T follicular helper cell (primary cell): ENCODE results near the gene FASLG.
"Not testable (repeated sequence)": the region's sequence is repeated elsewhere in the genome, so short reads cannot be mapped to it uniquely, and the experiment has no call there.

Experiments
- DNase-seq: peaks from one replicate; pipeline ENCODE4 v3.0.0-alpha.2; 2020; ENCODE audit warnings: low read depth
- total RNA-seq, 2 experiments: gene quantifications; one replicate each; lab custom pipeline; 2026; lab: John Stamatoyannopoulos, UW

FASLG gene, protein sequence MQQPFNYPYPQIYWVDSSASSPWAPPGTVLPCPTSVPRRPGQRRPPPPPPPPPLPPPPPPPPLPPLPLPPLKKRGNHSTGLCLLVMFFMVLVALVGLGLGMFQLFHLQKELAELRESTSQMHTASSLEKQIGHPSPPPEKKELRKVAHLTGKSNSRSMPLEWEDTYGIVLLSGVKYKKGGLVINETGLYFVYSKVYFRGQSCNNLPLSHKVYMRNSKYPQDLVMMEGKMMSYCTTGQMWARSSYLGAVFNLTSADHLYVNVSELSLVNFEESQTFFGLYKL
- 2.6 to 41.3 reads per million in 2 experiments for total RNA-seq

GRCh38 chr1:172658871-172659453 is at the start of gene FASLG:
Gene FASLG, plus strand, starts transcription at chr1:172659103. Its CDS starts 99 bp downstream, at chr1:172659202.
- DNase-seq, result no peak

- DNase-seq, result no peak
Observed at GRCh38 chr1:172609528-172609927, 49.4 kb upstream of the FASLG start.

GRCh38 chr1:172612478-172612877 is 46.4 kb upstream of the FASLG start:
- no peak for DNase-seq

DNA sequence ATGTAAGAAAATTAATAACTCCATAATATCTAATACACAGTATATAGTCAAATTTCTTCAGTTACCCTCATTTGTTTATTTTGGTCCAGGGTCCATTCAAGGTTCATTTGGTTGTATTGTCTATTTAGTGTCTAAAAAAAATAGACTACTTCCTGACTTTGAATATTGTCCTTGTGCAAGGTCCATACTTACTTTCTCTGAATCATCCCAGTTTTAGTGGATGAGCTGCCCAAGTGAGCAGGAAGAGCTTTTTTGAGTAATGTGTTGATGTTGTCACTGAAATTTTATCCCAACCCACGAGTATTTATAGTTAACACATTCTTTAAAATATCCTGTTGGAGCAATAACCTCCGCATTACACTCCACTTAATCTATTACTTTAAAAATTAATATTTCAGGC is 45.6 kb upstream of the FASLG start:
- no peak for DNase-seq

- no peak for DNase-seq
Observed at GRCh38 chr1:172616195-172616594, 42.7 kb upstream of the FASLG start.

DNA sequence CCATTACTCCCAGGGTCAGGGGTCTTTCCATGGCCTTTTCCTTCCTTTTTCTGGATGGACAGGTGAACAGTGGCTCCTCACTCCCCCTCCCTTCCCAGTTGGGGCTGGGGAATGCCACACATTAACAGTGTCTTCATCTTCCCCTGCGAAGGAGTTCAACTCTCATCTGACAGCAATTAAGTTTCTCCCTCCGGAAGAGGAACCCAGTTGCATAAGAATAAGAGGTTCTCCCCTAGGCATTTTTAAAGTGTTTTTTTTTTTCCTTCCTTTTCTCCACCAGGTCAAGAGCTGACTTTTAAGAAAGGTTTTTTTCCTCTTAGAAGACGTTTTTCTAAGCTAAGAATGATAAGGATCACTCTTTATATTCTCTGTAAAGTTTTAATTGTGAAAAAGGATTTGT is 42.3 kb upstream of the FASLG start:
- DNase-seq, result no peak

DNA sequence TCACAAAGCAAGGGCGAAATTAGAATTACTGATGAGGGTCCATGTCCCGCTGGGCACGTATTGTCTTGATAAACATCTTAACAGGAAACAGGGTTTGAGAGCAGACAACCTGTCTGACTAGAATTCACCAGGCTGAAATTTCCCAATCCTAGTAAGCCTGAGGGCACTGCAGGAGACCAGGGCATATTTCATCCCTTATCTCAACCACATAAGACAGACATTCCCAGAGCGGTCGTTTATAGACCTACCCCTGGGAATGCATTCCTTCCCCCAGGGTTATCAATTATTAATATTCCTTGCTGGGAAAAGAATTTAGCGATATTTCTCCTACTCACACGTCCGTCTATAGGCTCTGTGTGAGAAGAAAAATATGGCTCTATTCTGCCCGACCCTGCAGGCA is 38.3 kb upstream of the FASLG start:
- not testable (repeated sequence) for DNase-seq

DNA sequence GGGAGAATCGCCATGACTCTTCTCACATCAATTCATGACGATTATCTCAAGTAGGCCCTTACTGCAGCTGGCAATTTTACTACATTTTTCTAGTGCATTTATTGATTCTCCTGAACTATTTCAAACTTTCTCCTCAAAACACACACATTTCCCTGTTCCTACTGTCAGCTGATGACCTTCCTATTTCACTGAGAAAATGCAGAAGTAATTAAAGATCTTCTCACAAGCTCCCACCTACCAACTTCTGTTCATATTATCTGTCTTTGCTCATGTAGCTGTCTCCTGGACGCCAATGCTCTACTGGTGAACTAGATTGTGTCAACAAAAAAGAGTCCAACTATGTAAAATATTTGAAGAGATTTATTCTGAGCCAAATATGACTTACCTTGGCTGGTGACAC is 36.4 kb upstream of the FASLG start:
- DNase-seq, result no peak

DNA sequence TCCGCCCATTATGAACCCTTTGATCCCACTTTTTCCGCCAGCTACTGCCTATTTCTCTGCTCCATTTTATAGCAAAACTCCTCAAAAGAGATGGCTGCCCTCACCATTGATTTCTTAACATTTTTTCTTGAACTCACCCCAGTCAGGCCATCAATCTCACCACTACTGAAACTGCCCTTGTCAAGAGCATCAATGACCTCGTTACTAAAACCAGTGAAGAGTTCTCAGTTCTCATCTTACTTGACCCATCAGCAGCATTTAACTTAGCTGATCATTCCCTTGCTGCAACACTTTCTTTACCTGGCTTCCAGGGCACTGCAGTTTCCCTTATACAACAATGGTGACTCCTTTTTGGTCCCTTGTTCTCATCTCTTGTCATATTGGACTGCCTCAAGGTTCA is 35.2 kb upstream of the FASLG start:
- no peak for DNase-seq

DNA sequence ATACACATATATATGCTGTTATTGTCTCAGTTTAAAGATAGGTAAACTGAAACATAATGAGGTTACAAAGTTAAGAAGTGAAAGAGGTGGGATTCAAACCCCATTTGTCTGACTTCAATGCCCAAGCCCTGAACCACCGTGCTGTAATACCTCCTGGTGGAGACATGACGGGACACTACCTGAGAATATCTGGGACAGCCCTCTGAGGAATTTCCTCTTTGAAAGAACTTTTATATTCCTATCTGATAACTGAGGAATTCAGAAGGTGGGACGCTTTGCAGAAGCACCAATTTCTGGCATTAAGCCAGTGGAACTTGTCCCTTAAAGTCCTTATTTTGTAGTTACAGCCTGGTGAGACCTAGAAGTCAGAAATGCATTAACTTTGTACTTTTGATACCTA is 32.1 kb upstream of the FASLG start:
- no peak for DNase-seq

DNA sequence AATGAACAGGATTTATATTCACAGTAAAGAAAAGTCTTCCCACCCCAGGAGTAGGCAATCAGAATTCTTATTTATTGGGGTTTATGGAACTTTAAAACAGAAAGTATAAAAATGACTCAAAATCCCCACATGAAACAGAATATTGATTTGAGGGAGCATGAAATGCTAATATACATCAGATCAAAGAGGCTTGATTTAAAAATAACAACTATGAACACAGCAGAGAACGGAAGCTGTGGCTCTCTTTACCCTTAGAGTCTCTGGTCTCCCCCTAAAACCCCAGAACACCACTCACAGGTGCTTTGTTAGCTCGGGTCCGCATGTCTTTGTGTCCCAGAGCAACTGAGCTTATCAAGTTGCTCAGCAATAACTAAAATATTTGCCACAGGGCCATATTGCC is 31.2 kb upstream of the FASLG start:
- no peak for DNase-seq

GRCh38 chr1:172628401-172628800 is 30.5 kb upstream of the FASLG start:
- DNase-seq, result no peak

GRCh38 chr1:172629170-172629569 is 29.7 kb upstream of the FASLG start:
- no peak for DNase-seq

DNA sequence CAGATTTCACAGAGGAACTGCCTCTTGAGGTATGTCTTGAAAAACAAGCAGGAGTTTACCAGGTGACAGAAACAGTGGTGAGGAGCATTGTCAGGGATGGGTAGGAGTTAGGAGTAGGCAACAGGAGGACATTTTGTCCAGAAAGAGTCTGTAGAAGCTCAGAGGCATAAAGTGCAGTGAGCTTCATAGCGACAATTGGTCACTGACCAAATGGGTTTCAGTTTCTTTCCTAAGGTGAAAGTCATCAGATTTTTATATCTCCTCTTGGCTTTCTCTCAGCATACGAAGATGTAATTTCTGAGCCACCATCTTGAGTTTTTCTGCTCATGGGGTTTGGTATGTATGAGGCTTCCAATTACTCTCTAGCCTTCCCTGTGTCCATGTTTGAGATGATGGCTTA is 29.3 kb upstream of the FASLG start:
- no peak for DNase-seq

DNA sequence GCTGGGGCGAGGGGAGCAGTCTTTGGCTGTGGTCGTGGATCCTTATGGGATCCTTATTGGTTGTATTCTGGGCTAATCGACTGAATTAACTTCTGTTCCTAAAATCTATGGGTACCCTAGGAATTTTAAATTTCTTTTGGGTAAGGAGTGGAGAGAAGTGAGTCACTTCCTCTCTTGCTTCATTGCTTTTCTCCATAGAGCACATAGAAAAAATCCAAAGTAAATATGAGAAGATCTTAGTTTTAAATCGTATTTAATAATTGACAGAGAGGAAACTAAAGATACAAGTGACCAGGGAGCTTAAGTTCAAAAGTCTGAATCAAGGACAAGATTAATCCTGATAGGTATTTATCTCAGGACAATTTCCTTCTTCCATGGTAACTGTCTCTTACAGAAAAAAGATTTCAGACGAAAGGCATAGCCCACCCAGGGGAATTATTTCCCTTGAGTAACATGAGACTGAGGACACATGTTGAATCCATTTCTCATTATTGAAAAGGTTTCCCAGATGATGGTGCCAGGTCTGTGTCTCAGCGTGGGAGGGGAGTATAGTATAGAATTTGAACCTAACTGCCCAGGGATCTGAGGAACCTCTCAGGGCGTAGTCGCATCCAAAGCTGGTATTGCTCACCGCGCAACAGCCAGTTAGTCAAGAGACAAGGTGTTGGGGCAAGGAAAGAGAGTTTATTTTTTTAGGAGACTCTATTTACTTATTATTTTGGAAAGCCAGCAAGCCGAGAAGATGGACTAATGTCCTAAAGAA is 28.7 kb upstream of the FASLG start:
- no peak for DNase-seq

DNA sequence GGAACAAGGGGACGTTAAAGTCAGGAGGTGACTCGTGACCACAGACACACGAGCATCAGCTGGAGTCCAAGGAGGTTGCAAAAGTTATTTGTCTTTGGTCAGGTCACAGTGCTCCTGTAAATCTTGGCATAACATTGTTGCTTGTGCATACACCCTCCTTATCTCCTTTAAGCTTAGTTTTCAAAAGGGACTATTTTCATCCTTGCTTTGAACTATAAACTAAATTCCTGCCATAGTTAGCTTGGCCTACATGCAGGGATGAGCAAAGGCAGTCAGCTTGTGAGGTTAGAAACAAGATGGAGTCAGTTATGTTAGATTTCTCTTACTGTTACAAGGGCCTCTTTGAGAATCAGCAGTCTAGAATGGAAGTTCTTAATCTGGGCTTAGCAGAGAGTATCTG is 28.0 kb upstream of the FASLG start:
- no peak for DNase-seq

DNA sequence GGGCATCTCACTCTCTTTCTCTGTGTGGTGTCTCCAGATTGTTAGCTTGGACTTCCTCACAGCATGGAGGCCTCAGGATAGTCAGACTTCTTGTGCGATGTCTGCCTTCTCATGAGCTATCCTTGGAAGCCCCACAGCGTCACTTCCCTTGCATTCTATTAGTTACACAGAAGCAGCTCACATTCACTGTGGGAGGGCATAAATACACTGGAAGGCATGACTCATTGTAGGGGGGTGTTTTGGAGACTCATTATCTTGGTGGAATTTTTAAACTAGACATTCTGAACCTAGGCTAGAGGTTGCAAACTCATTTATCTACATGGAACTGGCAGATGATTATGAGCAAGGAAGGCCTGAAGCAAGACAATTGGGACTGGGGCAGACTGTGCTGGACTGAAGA is 21.4 kb upstream of the FASLG start:
- DNase-seq, result no peak

DNA sequence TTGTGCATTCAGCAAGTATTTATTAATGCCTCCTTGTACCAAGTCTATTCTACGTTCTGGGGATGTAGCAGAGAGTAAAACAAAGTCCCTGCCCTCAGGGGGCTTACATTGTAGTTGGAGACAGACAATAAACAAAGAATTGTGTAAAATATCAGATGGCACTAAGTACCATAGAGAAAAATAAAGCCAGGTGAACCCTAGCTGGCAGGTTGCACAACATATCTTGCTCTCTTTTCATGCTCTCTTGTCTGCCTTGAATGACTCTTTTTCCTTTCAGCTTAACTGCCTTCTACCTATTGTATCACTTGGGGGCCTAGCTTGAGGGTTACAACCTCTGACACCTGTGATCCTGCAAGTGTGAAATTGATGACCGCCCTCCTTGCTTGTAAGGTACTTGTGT is 20.7 kb upstream of the FASLG start:
- DNase-seq, result no peak

GRCh38 chr1:172638885-172639831 is 19.7 kb upstream of the FASLG start:
- DNase-seq, result peak; percentile 39

- DNase-seq, result no peak
Observed at GRCh38 chr1:172640111-172640510, 18.8 kb upstream of the FASLG start.

DNA sequence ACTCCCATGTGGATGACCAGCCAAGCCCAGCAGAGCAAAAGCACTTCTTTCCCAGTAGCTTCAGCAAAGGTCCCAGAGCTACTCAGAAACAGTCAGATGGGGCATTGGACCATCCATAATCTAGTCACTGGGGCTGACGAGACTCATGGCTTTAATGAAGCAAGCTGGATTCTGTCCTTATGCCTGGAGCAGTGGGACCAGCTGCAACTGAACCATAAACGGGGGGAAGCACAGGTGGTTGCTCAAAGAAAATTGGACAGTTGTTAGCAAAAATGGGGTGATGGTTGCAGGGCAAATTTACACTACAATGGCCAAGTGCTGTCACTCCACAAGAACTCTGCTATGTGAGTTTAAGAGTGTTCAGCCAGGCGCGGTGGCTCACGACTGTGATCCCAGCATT is 17.4 kb upstream of the FASLG start:
- no peak for DNase-seq

- DNase-seq, result no peak
Observed at GRCh38 chr1:172642970-172643369, 15.9 kb upstream of the FASLG start.
